IPS-18a (cell line): Measurements from ENCODE around the gene MALRD1.

Source experiments
- H3K27ac ChIP-seq: one replicate; pipeline ENCODE4 v1.5.1; 2013; ENCODE audit warnings: low read length
- H3K27me3 ChIP-seq: one replicate; pipeline ENCODE4 v1.6.1; 2013; ENCODE audit warnings: mild to moderate bottlenecking, low read length; ENCODE audit not compliant: control insufficient read depth, insufficient read depth
- H3K36me3 ChIP-seq: one replicate; pipeline ENCODE4 v1.6.1; 2013; ENCODE audit warnings: low read depth, low read length; ENCODE audit not compliant: control insufficient read depth
- H3K4me1 ChIP-seq: one replicate; pipeline ENCODE4 v1.6.1; 2013; ENCODE audit warnings: low read depth, low read length; ENCODE audit not compliant: control insufficient read depth
- H3K4me3 ChIP-seq: one replicate; pipeline ENCODE4 v1.5.1; 2013; ENCODE audit warnings: low read length
- H3K9ac ChIP-seq: one replicate; pipeline ENCODE4 v1.6.1; 2013; ENCODE audit warnings: mild to moderate bottlenecking, low read length, moderate library complexity
- H3K9me3 ChIP-seq: one replicate; pipeline ENCODE4 v1.6.1; 2013; ENCODE audit warnings: low read depth, low read length; ENCODE audit not compliant: control insufficient read depth

Gene MALRD1

DNA sequence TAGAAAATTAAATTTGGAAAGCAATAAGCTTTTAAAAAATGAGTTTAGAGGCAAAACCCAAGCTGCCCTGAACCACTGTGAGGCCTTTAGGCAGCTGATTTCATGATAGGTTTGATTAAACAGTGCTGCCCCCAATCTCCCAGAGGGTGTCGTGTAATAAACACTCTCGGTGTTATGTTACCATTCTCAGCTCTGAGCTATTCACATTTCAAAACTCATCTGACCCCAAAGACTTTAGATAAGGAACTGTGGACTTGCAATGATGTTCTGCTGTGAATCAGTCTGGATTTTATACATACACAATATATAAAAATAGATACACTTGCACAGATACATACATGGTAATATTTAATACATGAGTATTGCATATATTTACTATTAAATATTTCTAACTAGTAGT, 120.4 kb downstream of the MALRD1 start:
- H3K4me3 ChIP-seq: no peak overlapping the region
- H3K4me1 ChIP-seq: no peaks in the 10 kb centered on the region
- no peak overlapping the region for H3K9ac ChIP-seq
- H3K27me3 ChIP-seq: no peaks in the 10 kb centered on the region
- H3K27ac ChIP-seq: no peak overlapping the region
- no peaks in the 10 kb centered on the region for H3K9me3 ChIP-seq
- H3K36me3 ChIP-seq: no peaks in the 10 kb centered on the region

DNA sequence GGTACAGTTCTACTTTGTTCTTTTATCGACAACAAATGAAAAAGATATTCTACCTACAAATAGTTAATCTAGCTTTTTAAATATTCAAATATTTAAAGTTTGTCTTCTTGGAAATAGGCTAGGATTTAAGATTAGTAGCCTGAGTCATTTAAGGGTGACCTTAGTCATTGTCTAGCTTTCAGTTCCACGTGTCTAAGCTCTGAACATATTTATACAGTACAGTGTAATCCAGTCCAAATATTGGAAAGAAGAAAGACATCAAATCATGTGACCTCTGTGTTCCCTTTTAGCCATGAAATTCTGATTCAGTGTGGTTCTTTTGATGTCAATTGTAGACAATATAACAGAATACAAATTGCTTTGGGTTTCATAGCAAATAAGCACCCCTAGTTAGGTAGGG, 121.1 kb downstream of the MALRD1 start:
- H3K27ac ChIP-seq: no peak overlapping the region
- no peak overlapping the region for H3K4me3 ChIP-seq
- H3K27me3 ChIP-seq: no peaks in the 10 kb centered on the region
- H3K9me3 ChIP-seq: no peaks in the 10 kb centered on the region
- no peaks in the 10 kb centered on the region for H3K4me1 ChIP-seq
- H3K9ac ChIP-seq: no peak overlapping the region
- H3K36me3 ChIP-seq: no peaks in the 10 kb centered on the region

DNA sequence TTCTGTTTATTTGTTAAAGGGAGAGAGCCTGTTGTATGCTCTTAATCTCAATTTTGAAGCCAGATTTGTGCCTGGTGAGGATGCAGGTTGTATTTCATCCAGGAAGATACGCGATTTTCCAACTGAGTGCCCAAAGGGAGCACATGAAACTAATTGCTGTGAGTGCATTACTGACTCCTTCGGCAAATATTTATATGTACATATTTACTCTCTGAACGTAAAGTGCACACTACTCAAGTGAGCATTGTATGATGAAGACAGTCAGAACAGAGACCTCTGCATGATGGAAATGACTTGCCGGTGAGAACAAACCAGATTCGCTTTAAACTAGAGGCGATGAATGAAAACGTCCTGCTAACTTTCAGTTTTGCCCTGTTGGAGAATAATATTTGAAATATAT, 130.1 kb downstream of the MALRD1 start:
- Histone ChIP-seq H3K9ac (no peak overlapping the region), H3K4me1 (no peaks in the 10 kb centered on the region), H3K9me3 (no peaks in the 10 kb centered on the region), H3K27me3 (no peaks in the 10 kb centered on the region), H3K4me3 (no peak overlapping the region), H3K27ac (no peak overlapping the region), H3K36me3 (no peaks in the 10 kb centered on the region)

DNA sequence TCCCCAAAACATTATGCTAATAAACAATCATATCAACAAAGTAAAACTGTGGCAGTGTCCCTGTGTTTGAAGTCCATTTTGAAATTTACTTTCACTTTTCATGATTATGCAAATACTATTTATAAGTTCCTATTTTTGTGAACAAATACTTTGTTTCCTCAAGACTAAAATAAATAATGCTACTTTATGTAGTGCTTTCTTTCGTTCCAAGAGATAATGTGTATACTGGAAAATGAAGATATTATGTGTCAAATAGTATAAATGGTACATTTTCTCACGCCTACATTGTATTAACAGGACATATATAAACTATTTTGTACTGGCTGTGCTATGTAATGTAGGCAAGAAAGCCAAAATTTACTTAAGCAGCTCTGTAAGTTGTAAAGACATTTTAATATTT, 136.3 kb downstream of the MALRD1 start:
- Histone ChIP-seq H3K4me1 (no peaks in the 10 kb centered on the region), H3K9ac (no peak overlapping the region), H3K27me3 (no peaks in the 10 kb centered on the region), H3K9me3 (peaks cover 4% of the 10 kb centered on the region), H3K36me3 (no peaks in the 10 kb centered on the region), H3K27ac (no peak overlapping the region), H3K4me3 (no peak overlapping the region)

DNA sequence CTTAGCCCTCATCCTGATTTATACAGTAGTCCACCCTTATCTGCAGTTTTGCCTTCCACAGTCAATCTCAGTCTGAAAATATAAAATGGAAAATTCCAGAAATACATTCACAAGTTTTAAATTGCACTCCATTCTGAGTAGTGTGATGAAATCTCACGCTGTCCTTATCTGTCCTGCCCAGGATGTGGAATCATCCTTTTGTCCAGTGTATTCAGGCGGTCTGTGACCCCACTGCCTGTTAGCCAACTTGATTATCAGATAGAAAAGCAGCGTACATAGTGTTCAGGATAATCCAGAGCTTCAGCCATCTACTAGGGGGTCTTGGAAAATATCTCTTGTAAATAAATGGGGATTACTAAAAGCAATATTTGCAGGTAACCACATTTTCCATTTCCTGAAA, 146.3 kb downstream of the MALRD1 start:
- Histone ChIP-seq H3K9me3 (no peaks in the 10 kb centered on the region), H3K27me3 (no peaks in the 10 kb centered on the region), H3K4me1 (no peaks in the 10 kb centered on the region), H3K36me3 (no peaks in the 10 kb centered on the region), H3K9ac (no peak overlapping the region), H3K27ac (no peak overlapping the region), H3K4me3 (no peak overlapping the region)

DNA sequence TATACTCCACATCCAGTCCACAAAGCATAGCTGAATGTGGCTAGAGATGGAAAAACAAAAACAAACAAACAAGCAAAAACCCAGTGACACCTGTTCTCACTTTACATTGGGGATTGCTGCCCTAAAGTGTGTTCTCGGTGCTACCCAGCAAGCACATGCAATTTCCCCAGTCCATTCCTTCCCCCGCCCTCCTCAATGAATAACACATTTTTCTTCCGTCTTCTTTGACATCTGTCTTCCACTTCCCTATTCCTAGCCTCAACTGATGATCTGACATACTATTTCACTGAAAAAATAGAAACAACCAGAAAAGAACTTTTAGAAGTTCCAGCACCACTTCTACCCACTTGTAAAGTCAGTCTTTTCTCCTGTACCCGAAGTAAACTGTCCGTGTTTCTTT, 147.1 kb downstream of the MALRD1 start:
- Histone ChIP-seq H3K4me1 (no peaks in the 10 kb centered on the region), H3K27ac (no peak overlapping the region), H3K9me3 (no peaks in the 10 kb centered on the region), H3K4me3 (no peak overlapping the region), H3K36me3 (no peaks in the 10 kb centered on the region), H3K9ac (no peak overlapping the region), H3K27me3 (no peaks in the 10 kb centered on the region)

DNA sequence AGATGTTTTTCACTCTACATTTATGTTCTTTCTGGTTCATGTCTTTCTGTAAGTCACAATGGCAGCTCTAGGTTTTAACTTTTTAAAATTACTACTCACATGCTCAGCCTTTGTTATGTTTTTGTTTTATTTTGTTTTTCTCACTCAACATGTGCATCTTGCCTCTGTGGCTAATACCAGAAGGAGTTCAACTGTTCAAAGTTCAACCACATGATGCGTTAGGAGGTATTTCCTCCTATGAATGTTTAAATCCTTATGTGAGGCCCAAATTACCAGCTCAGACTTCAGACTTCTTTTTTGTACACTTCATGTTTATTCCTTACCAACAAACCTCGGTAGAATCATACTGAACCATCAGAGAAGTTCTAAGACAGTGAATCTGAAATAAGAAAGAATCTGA, 151.6 kb downstream of the MALRD1 start:
- Histone ChIP-seq H3K9me3 (no peaks in the 10 kb centered on the region), H3K4me1 (no peaks in the 10 kb centered on the region), H3K27me3 (no peaks in the 10 kb centered on the region), H3K27ac (no peak overlapping the region), H3K9ac (no peak overlapping the region), H3K36me3 (no peaks in the 10 kb centered on the region), H3K4me3 (no peak overlapping the region)

DNA sequence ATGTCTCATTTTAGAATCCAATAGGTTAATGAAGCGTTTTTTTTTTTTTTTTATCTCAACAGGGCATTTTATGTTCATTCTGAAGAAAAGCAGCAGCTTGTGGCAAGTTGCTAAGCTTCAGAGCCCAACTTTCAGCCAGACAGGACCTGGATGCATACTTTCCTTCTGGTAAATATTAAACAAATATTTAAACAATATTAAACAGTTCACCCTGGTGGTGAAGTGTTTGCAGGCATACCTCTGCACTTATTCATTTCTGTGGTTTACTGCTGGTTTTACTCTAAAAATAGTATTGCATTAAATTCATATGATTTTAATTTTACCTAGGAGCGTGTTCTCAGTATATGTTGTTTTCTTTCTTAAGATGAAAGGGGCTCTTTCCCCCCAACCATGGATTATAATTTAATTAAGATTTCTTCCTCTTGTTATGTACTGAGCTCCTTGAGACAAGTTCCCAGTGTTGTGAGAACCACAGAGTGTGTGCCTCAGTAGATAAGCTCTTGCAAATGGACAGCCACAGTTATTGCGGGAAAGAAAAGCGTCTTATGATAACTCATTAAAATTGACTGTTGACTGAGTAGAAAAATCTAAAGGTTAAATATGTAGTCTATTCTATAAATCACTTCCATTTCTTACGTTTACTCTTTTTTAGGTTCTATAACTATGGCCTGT, 155.8 kb downstream of the MALRD1 start:
- no peaks in the 10 kb centered on the region for H3K9me3 ChIP-seq
- H3K4me3 ChIP-seq: no peak overlapping the region
- H3K9ac ChIP-seq: no peak overlapping the region
- H3K27ac ChIP-seq: no peak overlapping the region
- H3K27me3 ChIP-seq: no peaks in the 10 kb centered on the region
- H3K4me1 ChIP-seq: no peaks in the 10 kb centered on the region
- H3K36me3 ChIP-seq: no peaks in the 10 kb centered on the region

DNA sequence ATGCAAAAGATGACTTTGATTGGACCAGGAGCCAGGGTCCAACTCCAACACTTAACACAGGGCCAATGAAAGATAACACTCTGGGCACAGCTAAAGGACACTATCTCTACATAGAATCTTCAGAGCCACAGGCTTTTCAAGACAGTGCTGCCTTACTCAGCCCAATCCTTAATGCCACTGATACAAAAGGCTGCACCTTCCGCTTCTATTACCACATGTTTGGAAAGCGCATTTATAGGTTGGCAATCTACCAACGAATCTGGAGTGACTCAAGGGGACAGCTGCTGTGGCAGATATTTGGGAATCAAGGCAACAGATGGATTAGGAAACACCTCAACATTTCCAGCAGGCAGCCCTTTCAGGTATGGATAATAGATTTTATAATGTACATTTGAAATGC, 160.7 kb downstream of the MALRD1 start:
- Histone ChIP-seq H3K4me1 (no peaks in the 10 kb centered on the region), H3K27me3 (no peaks in the 10 kb centered on the region), H3K36me3 (no peaks in the 10 kb centered on the region), H3K9me3 (no peaks in the 10 kb centered on the region), H3K9ac (no peak overlapping the region), H3K4me3 (no peak overlapping the region), H3K27ac (no peak overlapping the region)

DNA sequence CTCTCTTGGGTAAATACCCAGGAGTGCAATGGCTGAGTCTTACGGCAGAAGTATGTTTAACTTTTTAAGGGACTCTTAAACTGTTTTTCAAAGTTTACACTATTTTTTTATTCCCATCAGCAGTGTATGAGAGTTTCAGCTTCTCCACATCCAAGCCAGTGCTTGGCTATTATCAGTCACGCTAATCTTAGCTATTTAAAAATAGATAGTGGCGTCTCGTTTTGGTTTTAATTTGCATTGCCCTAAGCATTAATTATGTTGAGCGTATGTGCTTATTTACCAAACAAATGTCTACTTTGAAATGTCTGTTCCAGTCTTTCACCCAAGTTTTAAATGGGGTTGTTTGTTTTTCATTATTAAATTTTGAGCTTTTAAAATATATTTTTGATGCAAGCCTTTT, 164.0 kb downstream of the MALRD1 start:
- Histone ChIP-seq H3K9ac (no peak overlapping the region), H3K4me1 (no peaks in the 10 kb centered on the region), H3K27me3 (no peaks in the 10 kb centered on the region), H3K9me3 (no peaks in the 10 kb centered on the region), H3K4me3 (no peak overlapping the region), H3K36me3 (no peaks in the 10 kb centered on the region), H3K27ac (no peak overlapping the region)

DNA sequence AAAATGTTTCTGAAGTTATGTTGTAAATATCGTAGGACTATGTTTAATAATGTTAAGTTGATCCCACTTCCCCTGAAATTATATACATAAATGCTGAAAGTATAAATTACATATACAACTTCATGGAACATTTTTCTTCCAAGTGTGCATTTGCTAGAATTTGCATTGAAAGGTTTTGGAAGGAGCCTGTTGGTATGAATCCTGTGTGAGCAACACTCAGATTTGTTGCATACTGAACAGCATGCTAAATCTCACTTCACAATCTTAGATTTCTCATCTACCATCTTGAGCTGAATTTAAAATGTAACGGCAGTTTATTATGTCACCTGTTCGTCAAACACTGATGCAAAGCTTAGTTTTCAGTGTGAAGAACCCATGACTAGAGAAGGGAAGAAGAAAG, 172.6 kb downstream of the MALRD1 start:
- Histone ChIP-seq H3K9me3 (no peaks in the 10 kb centered on the region), H3K27me3 (no peaks in the 10 kb centered on the region), H3K4me3 (no peak overlapping the region)

DNA sequence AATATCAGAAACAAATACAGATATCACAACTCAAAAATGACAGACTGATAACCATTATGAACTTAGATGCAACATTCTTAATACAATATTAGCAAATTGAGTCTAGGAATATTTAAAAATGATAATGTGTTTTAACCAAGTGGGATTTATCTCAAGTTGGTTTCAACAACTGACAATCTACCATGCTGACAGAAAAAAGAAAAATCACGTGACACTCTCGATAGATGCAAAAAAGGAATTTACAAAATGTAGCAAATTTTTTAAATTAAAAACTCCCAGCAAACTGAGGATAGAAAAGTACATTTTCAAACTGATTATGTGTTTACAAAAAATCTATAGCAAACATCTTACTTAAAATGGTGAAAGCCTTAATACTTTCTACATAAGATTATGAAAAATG, 177.4 kb downstream of the MALRD1 start:
- Histone ChIP-seq H3K9me3 (no peaks in the 10 kb centered on the region), H3K9ac (no peak overlapping the region), H3K4me3 (no peak overlapping the region), H3K27me3 (no peaks in the 10 kb centered on the region), H3K27ac (no peak overlapping the region), H3K4me1 (no peaks in the 10 kb centered on the region), H3K36me3 (no peaks in the 10 kb centered on the region)

More for the DNA sequence above, 172.6 kb downstream of the MALRD1 start:
- Histone ChIP-seq H3K9ac (no peak overlapping the region), H3K4me1 (no peaks in the 10 kb centered on the region), H3K27ac (no peak overlapping the region), H3K36me3 (no peaks in the 10 kb centered on the region)
